ENCODE results near the gene C1orf122. TPM values are rescaled to one million over a fixed set of nuclear protein-coding genes. Genes with fewer than 3 reads are reported as not detected.

Gene C1orf122
- total RNA-seq, 3 donors from 2014 or later = 29.2 to 39.0 (median 34.2) TPM

DNA sequence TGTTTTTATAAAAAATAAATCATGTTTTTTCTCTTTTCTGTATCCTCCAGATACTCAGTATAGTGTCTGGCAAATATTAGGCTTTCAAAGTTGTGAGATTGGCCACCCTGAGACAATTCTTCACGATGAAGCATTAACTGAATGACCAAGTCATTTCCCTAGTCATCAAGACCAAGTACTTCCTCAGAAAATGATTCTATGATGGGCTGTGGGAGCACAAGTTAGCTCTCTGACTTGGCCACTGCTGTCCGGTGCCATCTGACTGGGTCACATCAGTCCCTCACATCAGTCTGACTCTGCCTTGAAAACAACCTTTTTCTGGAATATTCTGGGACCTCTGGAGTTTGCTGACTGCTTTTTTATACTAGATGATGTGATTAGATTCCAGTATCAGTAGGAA lies 13.9 kb downstream of the C1orf122 start:
- no peaks in the 10 kb centered on the region for H3K9me3 ChIP-seq
- intact Hi-C loops (cut with DNase I, micrococcal nuclease) = no loop called here
- no peaks in the 10 kb centered on the region for H3K4me1 ChIP-seq (ENCODE audit: low read depth)
- no peak for ATAC-seq
- no peak for DNase-seq
- peaks cover 5% of the 10 kb centered on the region for H3K36me3 ChIP-seq (ENCODE audit: low read depth)
- H3K4me3 ChIP-seq = no peak overlapping the region
- TF ChIP-seq, protein P1, sequence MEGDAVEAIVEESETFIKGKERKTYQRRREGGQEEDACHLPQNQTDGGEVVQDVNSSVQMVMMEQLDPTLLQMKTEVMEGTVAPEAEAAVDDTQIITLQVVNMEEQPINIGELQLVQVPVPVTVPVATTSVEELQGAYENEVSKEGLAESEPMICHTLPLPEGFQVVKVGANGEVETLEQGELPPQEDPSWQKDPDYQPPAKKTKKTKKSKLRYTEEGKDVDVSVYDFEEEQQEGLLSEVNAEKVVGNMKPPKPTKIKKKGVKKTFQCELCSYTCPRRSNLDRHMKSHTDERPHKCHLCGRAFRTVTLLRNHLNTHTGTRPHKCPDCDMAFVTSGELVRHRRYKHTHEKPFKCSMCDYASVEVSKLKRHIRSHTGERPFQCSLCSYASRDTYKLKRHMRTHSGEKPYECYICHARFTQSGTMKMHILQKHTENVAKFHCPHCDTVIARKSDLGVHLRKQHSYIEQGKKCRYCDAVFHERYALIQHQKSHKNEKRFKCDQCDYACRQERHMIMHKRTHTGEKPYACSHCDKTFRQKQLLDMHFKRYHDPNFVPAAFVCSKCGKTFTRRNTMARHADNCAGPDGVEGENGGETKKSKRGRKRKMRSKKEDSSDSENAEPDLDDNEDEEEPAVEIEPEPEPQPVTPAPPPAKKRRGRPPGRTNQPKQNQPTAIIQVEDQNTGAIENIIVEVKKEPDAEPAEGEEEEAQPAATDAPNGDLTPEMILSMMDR (IDR thresholded peaks at IDR 0.05) = no peak

DNA sequence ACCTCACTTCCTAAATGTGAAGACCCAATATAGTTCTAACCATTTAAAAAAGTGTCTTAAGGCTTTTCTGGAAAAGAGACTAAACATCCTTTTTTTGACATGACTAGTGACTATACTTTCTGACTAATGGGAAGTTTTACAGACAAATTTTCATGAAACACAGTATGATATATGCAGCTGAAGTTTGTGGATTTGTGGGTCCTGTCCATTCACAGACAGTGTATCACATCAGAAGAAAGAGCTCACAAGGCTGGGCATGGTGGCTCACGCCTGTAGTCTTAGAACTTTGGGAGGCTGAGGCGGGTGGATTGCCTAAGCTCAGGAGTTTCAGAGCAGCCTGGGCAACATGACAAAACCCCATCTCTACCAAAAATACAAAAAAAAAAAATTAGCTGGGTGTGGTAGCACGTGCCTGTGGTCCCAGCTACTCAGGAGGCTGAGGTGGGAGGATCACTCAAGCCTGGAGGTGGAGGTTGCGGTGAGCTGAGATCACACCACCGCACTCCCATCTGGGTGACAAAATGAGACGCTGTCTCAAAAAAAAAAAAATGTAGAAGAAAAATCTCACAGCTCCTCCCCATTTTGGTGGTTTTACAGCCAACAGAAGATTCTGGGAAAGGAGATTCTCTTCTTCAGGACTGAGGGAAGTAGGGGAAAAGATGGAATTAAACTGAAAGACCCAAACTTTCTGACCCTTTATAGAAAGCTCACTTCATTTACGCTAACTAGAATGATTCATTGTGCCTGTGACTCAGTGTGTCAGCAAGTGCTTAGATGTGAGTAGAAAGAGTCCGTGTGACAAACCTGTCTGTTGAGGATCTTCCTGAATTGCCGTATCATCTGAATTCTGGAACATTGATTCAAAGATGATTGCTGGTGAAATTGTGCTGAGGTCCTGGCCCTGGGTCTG lies 15.6 kb downstream of the C1orf122 start:
- H3K4me1 ChIP-seq (ENCODE audit: low read depth) = no peaks in the 10 kb centered on the region
- no peak for ATAC-seq
- peaks cover 5% of the 10 kb centered on the region for H3K36me3 ChIP-seq (ENCODE audit: low read depth)
- no peak for DNase-seq
- intact Hi-C loops (cut with DNase I, micrococcal nuclease) = no loop called here
- TF ChIP-seq, protein P1 (IDR thresholded peaks at IDR 0.05) = no peak
- no peak overlapping the region for H3K4me3 ChIP-seq
- H3K9me3 ChIP-seq = no peaks in the 10 kb centered on the region

DNA sequence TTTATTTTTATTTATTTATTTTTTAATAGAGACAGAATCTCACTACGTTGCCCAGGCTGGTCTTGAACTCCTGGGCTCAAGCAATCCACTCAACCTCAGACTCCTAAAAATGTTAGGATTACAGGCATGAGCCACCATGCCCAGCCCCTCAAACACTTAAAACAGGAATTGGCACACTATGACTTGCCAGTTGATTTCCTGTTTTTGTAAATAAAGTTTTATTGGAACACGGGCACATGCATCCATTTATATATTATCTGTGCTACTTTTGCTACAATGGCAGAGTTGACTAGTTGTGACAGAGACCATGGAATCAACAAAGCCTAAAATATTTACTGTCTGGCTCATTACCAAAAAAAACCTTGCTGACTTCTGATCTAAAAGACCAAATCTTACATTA lies 16.4 kb downstream of the C1orf122 start:
- no peak for DNase-seq
- TF ChIP-seq, protein P1 (IDR thresholded peaks at IDR 0.05) = no peak
- Histone ChIP-seq H3K36me3 (ENCODE audit: low read depth) (peaks cover 5% of the 10 kb centered on the region), H3K4me1 (ENCODE audit: low read depth) (no peaks in the 10 kb centered on the region), H3K9me3 (no peaks in the 10 kb centered on the region), H3K4me3 (no peak overlapping the region)
- ATAC-seq = no peak
- intact Hi-C loops (cut with DNase I, micrococcal nuclease) = no loop called here

DNA sequence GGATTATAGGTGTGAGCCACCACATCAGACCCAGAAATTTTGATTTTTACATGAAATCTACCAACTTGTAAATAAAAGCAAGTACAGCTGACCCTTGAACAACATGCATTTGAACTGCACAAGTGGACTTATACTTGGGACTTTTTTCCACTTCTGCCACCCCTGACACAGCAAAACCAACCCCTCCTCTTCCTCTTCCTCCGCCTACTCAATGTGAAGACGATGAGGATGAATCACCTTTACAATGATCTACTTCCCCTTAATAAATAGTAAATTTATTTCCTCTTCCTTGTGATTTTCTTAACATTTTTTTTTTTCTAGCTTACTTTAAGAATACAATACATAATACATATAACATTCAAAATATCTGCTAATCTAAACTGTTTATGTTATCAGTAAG lies 17.9 kb downstream of the C1orf122 start:
- TF ChIP-seq, protein P1 (IDR thresholded peaks at IDR 0.05) = no peak
- no peak for ATAC-seq
- Histone ChIP-seq H3K9me3 (no peaks in the 10 kb centered on the region), H3K36me3 (ENCODE audit: low read depth) (peaks cover 5% of the 10 kb centered on the region), H3K4me1 (ENCODE audit: low read depth) (no peaks in the 10 kb centered on the region), H3K4me3 (no peak overlapping the region)
- intact Hi-C loops (cut with DNase I, micrococcal nuclease) = no loop called here
- DNase-seq = no peak

DNA sequence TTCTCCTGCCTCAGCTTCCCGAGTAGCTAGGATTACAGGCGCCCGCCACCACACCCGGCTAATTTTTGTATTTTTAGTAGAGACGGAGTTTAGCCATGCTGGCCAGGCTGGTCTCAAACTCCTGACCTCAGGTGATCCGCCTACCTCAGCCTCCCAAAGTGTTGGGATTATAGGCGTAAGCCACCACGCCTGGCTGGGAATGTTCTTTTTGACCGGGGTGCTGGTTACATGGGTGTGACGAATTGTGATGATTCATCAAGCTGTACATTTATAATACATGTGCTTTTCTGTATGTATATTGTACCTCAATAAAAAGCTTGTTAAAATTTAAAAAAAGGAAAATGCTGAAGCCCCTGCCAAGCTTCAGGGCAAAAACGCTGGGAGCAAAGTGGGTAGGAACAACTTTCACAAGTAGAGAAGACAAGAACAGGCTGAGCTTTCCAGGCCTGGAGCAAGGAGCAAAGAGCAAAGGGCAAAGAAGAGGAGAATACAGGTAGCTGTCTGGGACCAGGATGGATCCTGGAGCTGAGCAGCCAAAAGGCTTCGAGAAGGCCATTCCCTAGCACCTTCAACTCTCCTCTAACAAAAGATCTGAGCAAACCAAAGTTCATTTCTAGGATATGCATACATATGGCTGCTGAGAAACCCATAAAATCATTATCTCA lies 21.0 kb downstream of the C1orf122 start:
- Histone ChIP-seq H3K4me1 (ENCODE audit: low read depth) (no peaks in the 10 kb centered on the region), H3K36me3 (ENCODE audit: low read depth) (no peaks in the 10 kb centered on the region), H3K9me3 (no peaks in the 10 kb centered on the region), H3K4me3 (no peak overlapping the region)
- TF ChIP-seq, protein P1 (IDR thresholded peaks at IDR 0.05) = no peak
- intact Hi-C loops (cut with DNase I, micrococcal nuclease) = no loop called here
- ATAC-seq = peak; percentile 94
- peak; percentile 28 to 54 (median 39) for DNase-seq

Measured in mucosa of descending colon (tissue), 3 donors.